Activated CD8-positive, alpha-beta memory T cell treated with anti-CD3 and anti-CD28 coated beads, Interleukin-2, amount 50 U/mL, for 1 hour (primary cell): ENCODE data around the gene MOV10L1.
"Not testable (repeated sequence)": the region's sequence is repeated elsewhere in the genome, so short reads cannot be mapped to it uniquely, and the experiment has no call there.

Experiments used
- DNase-seq: peaks from one replicate; pipeline ENCODE4 v3.0.0-alpha.2; 2020; ENCODE audit errors: extremely low read depth

The MOV10L1 gene

DNA sequence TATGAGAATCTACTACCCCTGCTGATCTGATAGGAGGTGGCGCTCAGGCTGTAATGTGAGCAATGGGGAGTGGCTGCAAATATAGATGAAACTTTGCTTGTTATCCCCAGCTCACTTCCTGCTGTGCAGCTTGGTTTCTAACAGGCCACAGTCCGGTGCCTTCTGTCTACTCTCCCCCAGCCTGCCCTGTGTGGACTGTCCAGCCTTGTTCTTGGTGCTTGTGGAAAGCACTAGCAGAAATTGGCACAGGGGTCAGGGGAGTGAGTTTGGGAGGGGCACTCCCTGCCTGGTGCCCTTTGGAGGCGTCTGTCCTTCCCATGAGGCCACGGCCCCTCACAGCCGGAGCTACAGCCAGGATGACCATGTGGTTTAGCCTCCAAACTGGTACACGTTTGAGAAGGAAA, 14.3 kb downstream of the MOV10L1 start:
- DNase-seq, result no peak

DNA sequence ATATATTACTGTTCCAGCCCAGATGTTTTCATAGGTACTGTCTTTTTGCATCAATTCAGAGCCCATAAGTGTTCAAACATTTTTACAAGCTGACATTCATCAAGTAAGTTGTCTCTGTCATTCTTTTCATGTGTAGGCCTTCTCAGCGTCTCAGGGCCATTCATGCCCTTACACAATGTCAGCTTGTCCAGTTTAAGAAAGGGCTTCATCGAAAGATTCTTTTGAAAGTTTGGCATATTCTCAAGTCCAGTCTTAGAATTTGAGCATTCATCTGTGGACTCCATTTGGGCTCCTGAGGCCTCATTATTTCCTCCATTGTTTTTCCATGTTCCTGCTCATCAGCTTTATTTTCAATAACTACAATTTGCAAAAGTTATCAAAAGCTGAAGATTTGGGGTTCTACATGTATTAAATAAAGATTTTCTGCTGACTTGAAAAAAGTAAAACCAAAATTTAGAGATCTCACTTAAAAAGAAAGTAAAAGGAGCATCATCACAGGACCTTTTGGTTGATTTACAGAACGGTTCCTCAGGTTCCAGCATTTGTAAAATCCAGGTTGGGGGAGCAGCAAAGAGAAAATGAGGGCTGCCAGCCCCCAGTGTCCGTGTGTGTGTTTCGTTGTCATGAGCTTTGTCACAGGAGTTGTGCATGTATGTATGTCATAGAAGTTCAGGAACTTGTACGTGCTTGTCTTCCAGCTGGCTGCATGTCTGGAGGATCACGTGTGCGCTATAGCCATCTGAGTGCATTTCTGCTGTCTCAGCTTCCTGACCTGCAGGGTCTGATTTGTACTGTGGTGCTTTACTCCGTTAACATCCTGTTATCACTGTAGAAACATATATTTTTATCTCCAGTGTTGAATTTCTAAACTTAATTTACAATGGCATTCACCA, 15.6 kb downstream of the MOV10L1 start:
- no peak for DNase-seq

DNA sequence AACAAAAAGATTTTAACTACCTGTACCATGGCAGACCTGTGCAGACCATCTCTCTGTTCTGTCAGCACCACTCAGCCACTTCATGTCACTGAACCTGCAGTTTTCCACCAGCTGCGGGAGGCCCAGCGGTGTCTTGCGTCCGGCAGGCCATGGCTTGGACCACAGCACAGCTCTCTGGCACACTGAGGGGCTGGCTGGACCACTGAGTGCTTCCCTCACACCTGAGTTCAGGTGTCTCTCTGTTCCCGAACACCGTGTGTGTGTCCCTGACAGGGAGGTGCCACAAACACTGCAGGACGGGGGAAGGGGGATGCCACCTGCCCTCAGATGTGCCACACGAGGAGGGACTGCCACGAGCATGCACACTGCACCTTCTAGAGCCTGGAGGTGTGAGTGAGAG, 17.7 kb downstream of the MOV10L1 start:
- no peak for DNase-seq

DNA sequence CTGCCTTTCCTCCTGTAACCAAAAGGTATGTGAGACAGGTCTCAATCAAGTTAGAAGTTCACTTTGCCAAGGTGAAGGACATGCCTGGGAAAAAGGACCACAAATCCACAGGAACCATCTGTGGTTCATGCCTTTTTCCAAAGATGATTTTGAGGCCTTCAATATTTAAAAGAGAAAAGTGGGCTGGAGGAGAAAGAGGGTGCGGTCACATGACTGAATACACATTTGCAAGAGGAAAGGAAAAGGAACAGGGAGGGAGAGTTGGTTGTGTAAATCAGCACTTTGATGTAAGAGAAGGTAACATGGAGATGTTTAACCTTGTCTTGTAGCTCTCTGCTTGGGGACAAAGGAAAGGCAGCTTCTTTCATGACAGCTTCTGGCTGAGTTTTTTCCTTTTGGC, 21.2 kb downstream of the MOV10L1 start:
- DNase-seq, result no peak

DNA sequence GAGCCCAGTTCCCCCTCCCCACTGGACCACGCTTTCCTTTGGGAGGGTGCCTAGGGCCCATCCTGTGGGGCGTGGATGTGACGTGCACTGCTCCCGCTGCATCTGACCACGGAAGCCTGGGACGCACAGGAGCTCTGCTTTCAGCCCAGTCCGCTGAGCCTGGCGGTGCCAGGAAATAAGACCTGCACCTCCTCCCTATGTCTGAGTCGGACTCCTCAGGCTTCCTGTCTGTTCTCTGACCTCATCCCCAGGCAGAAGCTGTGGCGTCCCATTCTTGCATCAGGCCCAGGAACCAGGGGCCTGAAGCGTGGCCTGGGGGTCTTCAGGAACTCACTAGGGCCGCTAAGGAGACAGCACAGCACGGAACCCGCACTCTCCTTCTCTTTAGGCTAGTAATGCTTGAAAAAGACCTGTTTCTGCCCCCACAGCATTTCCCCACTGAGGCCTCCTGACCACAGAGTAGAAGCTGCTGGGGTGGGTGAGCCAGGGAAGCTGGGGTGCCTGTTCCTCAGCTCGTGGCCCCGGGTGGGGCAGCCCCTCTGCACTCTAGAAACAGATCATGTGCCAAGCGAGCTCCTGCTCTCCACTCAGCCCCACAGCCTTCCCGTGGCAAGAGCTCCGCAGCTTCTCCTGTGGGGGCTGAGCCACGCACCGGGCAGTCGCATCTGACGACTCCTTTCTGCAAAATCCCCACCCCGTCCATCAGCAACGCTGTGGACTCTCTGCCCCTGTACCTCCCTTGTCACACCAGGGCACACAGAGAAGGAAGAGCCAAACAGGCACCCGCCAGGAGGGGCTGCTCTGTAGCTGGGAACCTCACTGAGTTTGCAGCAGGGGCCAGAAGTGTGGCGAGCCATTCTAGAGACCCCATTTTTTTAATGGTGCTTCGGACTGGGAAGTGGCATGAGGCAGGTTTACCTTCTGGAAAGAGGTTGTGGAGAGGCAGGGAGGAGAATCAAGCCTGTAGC, 22.6 kb downstream of the MOV10L1 start:
- DNase-seq, result no peak

DNA sequence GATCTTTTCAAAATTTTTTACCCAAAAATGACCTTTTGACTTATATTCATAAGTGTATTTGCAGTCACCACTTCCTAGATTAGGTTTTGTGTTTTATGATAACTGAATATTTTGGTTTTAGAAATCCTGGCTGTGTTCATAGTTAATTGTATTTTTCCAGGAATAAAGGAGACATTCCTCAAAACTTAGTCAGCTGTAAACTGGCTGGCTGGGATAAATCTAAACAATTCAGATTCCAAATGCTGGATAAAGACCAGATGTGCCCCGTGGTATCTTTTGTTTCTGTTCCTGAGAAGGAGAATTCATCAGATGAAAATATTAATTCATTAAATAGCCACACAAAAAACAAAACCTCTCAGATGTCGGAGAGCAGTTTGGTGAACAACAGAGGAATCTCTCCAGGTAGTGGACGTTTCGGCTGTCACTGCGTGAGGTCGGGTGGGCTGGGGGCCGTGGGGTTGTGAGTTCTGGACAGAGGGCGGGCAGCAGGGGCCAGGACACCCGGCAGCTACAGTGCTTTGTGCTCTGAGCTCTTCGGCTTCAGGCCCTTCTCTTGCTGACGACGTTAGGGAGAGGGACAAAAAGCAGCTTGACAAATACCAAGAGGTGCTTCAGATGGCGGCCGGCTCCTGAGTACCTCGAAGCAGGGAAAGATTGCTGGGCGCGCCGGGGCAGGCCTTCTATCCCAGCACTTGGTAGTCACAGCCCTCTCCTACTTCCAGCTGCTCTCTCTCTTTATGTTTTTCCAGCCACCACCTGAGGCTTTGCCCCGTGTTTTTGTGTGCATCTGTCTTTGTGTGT, 24.6 kb downstream of the MOV10L1 start:
- DNase-seq, result no peak

DNA sequence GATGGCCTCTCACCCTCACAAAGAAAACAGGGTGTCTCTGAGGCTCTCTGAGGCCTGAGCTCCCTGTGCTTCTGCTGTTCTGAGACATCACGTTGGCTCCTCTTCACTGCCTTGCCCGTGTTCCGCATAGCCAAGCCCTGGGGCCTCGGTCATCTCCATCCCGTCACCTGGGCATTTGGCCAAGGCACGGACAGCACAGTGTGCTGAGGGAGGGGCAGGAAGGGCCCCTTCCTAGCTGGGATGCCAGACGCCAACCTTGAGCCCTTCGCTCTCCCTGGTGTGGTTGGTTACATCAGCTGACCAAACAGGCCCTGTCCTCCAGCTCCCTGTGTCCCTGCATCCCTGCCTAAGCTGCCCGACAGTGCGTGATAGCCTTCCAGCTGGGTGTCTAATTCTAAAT, 25.9 kb downstream of the MOV10L1 start:
- DNase-seq, result no peak

DNA sequence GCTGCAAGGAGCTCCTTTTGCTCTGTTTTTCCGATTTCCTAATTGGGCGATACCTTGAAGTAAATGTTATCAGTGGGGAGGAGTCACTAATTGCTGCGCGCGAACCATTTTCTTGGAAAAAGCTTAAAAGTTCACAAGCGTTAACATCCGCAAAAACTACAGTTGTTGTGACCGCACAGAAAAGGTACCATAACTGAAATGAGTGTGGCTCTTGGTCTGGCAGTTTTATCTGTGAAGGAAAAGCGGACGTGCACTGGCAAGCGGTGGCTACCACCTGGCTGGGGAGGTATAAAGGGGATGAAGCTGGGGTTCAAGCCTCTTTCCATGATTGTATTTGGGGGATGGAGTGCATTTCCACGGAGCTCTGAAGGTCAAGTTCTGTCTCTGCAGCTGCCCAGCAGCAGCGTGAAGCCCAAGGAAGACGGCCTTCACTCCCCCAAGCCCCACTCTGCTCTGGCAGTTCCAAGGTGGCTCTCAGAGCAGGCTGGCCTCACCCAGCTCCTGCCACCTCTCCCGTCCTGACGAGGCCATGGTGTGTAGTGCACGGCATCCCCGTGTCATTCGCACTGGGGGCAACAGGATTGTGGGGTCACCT, 27.5 kb downstream of the MOV10L1 start:
- no peak for DNase-seq

DNA sequence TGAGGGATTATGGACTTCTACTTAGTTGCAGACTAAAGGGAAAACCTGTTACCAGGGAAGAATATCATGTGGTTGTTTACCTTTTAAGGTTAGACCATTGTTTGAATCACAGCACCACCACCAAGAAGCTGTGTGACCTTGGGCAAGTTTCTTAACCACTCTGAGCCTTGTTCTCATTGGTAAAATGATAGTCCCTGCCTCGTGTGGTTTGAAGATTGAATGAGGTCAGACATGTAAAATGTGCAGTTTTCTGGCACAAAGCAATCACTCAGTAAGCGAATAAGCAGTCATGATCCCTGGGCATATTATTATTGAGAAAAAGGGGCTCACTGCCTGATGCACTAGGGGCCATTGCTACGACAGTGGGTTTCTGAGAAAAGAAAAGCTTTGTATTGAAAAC, 28.3 kb downstream of the MOV10L1 start:
- DNase-seq, result no peak

DNA sequence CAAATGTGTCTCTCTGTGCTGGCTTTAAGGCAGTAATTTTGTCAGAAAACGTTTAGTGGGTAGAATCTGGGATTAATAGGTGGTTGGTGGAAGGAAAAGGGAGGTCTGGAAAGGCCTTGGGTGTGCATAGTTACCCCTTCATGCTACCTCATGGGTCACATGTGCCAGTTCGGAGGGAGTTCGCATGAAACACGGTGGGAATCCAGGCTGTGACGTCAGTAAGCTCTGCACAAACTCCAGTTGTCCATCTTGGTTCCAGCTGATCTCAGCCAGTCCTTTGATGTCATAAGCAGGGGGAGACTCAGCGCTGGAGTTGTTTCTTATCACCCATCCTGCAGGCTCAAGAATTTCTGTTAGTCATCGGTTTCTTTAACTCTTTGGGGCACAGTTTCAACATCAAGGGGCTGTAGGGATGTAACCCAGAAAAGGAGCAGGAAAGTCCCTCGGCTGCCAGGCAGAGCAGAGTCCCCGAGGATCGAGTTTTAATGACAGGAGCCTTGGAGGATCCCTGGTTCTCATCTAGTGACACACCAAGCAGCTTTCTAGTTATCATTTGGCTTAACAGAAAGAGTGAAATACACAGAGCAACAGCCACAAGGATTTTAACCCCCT, 28.9 kb downstream of the MOV10L1 start:
- DNase-seq, result no peak

DNA sequence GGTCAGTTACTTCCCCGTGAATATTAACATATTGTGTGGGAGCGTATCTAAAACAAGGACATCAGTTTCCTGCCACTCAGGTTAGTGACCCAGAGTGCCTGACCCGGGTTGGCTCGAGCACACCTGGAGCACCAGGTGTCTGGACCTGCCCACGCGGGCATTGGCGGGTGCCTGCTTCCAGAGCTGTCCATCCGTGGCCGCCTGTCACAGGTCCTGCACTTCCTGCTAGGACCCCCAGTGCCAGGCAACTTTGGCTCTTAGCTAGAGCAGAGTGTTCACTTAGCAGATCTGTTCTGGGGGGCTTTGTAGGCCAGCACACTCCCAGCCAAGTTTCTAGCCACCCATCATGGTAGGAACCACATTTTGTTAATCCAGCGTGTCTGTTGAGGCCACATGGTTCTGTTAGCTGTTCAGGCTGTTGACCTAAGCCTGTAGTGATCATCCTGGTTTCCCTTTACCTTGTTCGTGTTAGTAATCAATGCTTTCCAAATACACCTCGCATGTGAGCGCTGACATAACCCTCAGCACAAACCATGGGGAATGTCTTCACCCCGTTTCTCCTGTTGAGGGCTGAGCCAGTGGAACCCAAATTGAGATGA, 29.5 kb downstream of the MOV10L1 start:
- no peak for DNase-seq

DNA sequence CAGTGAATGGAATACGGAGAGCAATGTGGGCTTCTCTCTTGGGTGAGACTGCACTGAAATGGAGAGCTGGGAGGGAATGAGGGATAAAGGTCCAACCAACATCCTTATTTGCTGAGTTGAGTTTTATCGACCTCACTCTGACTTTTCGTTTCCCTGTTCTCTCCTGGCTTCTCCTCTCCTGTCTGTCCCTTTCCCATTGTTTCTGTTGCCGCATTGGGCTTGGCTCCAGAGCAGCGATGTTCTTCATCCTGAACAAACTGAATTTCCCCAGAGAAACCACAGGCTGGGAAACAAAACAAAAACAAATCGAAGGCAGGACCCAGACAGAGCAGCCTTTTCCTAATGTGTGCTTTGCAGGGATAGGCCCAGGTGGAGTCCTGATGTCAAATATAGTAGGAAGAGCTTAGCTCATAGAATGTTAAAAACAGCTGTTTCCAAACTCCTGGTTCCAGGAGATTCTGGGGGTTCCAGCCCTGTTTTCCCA, 30.0 kb downstream of the MOV10L1 start:
- DNase-seq, result no peak

DNA sequence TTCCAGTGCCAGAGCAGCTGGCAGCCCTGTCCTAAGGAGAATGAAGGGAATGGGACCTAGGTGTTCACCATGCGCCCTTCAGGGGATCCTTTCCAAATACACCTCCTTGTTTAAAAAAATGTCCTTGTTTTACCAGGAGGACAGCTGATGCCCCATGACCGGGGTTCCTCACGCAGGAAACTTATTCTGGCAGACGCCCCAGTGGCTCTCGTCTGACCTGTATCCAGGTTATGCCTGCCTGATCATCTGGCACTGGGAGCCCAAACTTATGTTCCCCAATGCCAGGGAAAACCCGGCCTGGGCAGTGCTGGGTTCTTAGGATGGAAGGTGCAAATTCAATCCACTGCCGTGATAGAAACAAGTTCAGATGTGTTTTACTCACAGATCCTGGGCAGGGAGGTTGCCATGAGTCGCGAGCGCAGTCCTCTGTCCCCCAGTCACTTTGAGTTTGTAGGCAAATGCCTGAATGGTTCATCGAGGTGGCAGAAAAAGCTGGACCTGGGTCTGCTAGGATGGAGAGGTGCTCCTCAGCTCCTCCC, 31.5 kb downstream of the MOV10L1 start:
- no peak for DNase-seq

DNA sequence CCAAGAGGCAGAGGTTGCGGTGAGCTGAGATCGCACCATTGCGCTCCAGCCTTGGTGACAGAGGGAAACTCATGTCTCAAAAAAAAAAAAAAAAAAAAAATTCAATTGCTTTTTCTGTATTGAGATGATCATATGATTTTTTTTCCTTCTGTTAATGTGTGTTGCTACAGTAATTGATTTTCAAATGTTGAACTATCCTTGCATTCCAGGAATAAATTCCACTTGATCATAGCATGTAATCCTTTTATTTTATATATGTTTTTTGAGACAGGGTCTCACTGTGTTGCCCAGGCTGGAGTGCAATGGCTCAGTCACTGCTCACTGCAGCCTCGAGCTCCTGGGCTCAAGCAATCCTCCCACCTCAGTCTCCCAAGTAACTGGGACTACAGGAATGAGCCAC, 33.3 kb downstream of the MOV10L1 start:
- DNase-seq, result no peak

DNA sequence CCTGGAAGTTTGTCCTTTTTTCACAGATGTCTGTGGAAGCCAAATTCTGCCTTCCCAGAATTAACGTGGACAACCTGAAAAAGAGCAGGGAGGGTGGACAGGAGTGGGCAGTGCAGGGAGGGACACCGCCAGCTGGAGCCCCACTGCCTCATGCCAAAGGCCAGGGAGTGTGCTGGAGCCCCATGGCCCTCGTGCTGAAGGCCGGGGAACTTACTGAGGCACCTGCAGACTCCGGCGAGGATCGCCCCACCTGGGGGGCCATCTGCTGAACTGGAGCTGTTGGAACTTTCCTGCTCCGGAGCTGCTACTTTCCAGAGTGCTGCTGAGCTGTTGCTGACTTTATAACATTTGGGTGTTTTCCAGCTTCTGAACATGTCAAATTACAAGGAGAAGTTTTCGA, 35.2 kb downstream of the MOV10L1 start:
- no peak for DNase-seq

DNA sequence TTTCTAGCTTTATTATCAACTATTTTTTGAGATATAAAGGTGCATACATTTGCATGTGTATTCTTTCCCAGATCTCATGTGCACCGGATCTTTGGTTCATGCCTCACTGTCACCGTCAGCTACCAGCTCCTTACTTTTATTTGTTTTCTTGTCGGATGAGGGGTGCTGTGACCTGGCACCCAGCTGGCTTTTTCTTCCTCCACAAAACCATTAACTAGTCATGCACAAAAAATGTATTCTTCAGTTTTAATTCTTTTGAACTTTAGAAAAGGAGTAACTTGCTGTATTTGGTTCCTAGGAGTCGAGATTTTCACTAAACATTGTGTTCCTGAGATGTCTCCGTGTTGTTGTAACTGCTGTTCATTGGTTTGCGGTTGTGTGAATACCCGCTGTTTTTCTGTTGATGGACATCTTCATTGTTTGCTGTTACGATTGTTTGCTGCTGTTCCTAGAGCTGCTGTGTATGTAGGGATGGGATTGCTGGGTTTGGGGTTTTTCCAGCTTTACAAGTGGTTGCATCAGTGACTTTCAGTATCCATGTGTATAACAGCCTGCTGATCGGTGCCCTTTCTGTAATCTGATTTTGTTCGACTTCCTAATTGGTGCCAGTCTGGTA, 39.4 kb downstream of the MOV10L1 start:
- DNase-seq, result no peak

DNA sequence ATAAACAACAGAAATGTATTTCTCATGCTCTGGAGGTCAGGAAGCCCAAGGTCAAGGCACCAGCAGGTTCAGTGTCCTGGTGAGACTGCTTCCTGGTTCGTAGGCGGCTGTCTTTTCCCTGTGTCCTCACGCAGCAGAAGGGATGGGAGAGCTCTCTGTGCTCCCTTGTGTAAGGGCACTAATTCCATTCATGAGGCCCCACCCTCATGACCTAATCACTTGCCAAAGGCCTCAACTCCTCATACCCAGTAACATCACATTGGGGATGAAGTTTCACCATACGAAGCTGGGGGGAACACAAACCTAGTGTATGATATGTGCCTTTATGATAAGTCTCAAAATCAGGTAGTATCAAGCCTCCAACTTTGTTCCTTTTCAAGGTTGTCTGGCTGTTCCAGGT, 42.1 kb downstream of the MOV10L1 start:
- no peak for DNase-seq

DNA sequence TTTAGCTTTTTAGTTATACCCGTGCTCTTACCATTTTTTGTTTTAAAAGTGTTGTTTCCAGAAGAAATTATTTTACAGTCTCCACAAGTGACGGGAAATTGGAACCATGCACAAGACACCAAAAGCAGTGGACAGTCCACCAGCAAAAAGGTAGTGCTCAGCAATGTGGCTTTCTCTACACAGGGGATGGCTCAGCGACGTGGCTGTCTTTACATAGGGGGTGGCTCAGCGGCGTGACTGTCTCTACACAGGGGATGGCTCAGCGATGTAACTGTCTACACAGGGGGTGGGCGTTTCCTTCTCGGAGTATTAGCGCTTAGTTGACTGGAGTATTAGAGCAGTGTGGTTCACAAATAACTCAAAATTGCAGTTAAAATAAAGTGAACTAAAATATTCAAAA, 44.7 kb downstream of the MOV10L1 start:
- DNase-seq, result no peak

DNA sequence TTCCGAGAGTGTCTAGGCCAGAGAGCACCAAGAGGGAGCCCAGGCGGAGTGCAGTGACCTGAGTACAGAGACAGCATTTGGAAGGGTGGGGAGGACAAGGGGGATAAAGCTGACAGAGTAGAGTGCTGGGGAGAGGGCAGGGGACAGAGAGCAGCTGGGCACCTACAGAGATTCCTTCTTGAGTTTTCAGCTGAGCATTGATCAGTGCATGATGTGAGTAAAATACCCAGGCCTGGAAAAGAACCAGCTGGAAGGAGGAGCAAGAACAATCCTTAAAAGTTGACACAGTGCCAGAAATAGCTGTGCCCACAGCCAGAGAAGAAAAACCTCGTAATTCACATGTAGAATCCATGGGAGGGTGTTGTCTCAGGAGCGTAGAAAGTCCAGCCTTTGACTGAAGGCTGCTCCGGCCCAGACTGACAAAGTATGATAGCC, 46.8 kb downstream of the MOV10L1 start:
- DNase-seq, result no peak

DNA sequence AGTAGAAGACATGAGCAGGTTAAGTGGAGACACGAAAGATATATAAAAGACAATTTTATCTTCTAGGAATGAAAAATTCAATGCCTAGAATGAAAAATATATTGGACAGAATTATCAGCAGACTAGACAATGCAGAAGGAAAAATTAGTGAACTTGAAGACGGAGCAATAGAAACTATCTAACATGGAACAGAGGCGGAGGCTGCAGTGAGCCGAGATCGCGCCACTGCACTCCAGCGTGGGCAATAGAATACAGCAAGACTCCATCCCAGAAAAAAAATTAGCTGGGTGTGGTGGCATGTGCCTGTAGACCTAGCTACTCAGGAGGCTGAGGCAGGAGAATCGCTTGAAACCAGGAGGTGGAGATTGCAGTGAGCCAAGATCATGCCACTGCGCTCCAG, 47.5 kb downstream of the MOV10L1 start:
- DNase-seq, result not testable (repeated sequence)
